ENCODE results near the gene SLC37A2. TPM values are rescaled to one million over a fixed set of nuclear protein-coding genes. Genes with fewer than 3 reads are reported as not detected.
"Not testable (repeated sequence)": the region's sequence is repeated elsewhere in the genome, so short reads cannot be mapped to it uniquely, and the experiment has no call there.

Gene SLC37A2
- total RNA-seq, 1 donor from 2014 or later = 0.70 TPM

DNA sequence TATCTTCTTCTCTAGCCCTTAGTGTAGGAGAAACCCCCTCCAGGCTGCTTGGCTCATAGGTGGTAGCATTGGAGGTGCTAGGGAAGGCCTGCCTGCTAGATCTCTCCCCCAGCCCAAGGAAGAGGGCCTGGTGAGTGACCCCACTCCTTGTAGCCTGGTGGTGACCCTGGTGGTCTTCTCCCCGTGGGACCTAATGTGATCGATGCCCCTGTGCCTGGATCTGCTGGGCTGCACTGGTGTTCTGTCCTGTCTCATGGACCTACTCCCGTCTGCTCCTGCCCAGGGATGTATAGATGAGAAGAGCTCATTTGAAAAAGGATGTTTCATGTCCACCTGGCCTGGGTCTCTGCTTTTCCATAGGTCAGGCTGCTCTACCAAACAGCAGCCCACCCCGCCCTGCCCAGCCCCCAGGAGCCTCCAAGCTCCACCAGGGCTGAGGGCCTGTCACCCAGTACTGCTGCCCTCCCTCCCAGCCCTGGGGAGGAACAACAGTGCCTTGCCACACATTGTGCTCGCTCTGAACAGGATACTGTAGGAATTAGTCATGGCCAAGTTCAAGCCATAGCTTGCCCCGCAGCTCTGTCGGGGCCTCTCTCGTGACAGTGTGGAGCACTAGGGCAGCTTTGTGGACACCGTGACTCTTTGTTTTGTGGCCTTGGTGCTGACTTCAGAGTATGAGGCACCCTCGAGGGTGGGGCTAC is 19.7 kb downstream of the SLC37A2 start:
- peak; percentile 12 for DNase-seq (ENCODE audit: extremely low read depth, low read depth, low spot score)

DNA sequence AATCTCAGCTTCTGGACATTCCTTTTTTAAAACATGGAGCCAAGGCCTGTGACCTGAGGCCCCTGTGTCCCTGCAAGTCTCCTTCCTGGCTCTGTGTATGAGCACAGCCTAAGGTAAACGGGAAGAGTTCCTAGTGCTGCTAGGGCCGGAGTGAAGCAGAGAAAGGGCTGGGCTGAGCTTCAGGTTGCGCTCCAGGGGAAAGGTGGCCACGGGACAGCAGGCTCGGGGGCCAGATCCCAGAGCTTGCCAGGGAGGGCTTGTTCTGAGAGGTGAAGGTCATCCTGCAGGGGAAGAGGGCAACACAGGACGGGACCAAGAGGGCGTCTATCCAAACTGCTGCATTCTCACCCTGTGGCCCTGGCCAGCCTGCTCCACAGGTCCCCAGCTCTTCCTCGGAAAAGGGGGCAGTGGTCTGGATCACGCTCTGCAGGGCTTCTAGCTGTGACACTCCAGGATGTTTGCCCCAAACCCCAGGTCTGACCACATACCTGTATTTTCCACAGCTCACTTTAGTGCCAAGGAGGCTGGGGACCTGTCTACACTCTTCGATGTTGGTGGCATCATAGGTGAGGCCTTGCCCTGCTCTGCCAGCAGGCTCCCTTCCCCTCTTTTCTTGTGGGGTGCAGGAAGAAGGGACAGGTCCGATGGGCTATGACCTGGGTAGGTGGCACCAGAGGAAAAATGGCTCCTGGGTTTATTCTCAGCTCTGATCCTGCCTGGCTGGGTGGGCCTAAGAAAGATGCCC is 20.4 kb downstream of the SLC37A2 start:
- DNase-seq (ENCODE audit: extremely low read depth, low read depth, low spot score) = no peak

DNA sequence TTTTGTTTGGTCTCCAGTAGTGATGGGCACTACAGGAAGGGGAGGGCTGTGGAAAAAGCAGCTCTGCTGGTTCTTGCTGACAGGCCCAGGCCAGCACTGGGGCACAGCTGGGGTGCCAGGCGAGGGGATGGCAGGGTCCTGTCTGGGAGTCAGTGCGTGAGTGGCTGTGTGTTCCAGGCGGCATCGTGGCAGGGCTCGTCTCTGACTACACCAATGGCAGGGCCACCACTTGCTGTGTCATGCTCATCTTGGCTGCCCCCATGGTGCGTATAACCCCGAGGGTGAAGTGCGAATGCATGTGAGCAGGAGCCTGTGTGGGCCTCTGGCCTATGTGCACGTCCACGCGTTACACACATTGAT is 20.9 kb downstream of the SLC37A2 start:
- no peak for DNase-seq (ENCODE audit: extremely low read depth, low read depth, low spot score)

DNA sequence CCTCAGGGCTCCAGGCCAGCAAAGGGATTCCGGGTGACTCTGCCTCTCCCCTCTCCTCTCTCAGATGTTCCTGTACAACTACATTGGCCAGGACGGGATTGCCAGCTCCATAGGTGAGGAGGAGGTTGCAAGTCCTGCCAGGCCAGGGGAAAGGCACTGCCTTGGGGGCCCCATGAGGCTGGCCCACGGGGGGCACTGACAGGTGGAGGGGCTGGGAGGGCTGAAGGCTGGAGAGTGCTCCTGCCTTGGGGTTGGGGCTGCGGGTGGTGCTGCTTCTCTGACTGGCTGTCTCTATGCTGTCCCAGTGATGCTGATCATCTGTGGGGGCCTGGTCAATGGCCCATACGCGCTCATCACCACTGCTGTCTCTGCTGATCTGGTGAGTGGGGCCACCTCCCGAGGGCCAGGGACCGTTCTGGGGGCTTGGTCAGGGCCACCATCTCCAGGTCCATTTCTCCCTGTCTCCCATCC is 21.7 kb downstream of the SLC37A2 start:
- DNase-seq (ENCODE audit: extremely low read depth, low read depth, low spot score) = no peak

DNA sequence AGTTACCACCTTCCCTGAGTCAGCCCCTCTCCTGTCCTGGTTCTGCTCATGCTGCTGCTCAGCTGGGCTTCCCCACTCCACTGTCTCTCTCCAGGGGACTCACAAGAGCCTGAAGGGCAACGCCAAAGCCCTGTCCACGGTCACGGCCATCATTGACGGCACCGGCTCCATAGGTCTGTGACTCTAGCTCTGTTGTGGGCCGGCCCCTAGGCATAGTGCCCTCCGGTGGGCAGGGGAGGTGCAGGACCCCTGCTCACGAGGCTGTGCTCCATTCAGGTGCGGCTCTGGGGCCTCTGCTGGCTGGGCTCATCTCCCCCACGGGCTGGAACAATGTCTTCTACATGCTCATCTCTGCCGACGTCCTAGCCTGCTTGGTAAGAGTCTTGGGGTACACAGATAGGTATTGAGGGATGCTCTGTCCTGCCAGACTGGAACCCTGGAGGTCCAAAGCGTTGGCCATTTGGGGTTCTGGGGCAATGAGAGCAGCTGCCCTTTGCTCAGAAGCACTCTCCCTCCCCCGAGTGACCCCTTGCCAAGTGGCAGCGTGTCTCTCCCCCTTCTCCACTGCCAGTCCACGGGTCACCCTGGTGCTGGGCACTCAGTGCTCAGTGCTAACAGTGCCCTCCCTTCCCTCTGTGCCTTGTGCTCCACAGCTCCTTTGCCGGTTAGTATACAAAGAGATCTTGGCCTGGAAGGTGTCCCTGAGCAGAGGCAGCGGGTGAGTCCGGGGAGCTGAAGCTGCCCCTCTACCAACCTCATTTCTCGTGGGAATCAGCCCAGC is 22.4 kb downstream of the SLC37A2 start:
- no peak for DNase-seq (ENCODE audit: extremely low read depth, low read depth, low spot score)

DNA sequence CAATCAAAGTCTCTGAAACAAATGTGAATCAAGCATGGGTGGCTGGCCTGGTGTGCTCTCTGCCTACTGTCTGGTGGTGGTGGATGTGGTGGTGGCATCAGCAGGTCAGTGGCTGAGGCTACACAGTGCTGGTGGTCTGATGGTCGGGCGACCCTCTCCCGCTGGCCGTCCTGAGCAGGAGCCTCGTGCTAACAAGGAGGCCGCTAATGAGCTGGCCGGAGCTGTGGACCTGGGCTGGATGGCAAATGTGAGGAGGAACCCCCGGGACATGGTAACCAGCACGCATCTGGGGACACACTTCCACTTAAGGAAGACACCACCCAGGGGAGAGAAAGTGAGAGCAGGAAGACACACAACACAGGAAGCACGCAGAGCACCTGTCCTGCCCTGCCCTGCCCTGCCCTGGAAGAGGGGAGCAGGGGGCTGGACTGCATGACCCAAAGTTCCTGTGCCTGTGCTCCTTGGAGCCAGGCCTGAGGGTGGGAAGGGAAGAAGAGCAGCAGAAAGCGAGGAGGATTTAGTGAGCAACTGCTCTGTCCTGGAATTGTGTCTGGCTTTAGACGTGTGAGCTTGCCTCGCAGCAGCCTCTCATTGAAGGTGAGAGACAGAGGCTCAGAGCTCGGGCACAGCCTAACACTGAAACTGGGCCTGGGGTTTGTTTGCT is 23.7 kb downstream of the SLC37A2 start:
- DNase-seq (ENCODE audit: extremely low read depth, low read depth, low spot score) = no peak

DNA sequence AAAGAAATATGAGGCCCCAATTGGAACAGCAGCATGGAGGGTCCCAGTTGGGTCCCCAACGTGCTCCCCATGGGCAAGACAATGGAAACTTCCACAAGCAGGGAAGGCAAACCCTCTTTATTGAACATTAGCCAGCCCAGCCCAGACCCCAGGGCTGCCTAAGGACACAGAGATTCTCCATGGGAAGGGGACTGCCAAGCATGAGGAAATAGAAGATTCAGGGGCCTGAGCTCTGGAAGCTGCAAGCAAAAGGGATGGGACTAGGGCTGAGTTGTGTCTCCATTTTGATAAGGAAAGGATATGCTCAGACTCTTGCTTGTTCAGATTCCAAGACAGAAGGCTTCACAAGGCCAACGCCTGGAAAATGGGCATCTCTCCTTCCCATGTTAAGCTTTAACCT is 25.0 kb downstream of the SLC37A2 start:
- no peak for DNase-seq (ENCODE audit: extremely low read depth, low read depth, low spot score)

DNA sequence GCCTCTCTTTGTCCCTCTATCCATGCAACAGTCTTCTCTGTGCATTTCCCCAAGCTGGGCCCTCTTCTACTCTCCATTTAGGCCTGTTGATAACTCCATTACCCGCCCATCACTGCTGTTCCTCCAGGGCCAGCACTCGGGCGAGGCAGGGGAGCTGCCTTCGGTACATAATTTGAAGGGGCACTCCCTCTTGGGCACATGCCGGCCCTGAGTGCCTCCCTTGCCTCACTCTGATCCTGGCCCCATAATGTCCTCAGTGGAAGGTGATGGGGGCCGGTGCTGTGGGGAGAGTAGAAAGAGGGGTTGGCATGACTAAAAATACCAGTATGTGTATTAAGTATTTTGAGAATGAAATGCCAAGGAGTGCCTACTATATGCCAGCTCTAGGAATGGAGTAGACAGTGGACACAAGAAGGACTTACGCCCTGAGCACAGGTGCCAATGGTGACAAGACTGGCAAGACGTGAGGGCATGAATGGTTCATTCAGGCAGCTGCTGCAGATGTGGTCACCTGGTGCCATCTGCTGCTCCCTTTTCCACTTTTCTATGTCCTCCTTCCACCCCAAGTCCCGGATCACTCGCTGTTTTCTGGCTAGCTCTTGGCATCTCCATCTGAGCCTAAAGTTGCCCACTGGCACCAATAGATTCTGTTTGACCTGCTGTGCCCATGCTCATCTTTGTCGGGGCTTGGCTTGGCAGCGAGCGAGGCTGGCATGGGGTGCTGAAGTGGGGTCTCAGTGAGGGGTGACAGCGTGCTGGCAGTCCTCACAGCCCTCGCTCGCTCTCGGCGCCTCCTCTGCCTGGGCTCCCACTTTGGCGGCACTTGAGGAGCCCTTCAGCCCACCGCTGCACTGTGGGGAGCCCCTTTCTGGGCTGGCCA is 25.7 kb downstream of the SLC37A2 start:
- DNase-seq (ENCODE audit: extremely low read depth, low read depth, low spot score) = no peak

DNA sequence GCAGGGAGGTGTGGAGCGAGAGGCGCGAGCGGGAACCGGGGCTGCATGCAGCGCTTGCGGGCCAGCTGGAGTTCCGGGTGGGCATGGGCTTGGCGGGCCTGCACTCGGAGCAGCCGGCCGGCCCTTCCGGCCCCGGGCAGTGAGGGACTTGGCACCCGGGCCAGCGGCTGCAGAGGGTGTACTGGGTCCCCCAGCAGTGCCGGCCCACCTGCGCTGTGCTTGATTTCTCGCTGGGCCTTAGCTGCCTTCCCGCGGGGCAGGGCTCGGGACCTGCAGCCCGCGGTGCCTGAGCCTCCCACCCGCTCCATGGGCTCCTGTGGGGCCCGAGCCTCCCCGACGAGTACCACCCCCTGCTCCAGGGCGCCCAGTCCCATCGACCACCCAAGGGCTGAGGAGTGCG is 26.4 kb downstream of the SLC37A2 start:
- DNase-seq (ENCODE audit: extremely low read depth, low read depth, low spot score) = not testable (repeated sequence)

DNA sequence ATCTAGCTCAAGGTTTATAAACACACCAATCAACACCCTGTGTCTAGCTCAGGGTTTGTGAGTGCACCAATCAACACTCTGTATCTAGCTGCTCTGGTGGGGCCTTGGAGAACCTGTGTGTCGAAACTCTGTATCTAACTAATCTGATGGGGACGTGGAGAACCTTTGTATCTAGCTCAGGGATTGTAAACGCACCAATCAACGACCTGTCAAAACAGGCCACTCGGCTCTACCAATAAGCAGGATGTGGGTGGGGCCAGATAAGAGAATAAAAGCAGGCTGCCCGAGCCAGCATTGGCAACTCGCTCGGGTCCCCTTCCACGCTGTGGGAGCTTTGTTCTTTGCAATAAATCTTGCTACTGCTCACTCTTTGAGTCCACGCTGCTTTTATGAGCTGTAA is 27.0 kb downstream of the SLC37A2 start:
- not testable (repeated sequence) for DNase-seq (ENCODE audit: extremely low read depth, low read depth, low spot score)

DNA sequence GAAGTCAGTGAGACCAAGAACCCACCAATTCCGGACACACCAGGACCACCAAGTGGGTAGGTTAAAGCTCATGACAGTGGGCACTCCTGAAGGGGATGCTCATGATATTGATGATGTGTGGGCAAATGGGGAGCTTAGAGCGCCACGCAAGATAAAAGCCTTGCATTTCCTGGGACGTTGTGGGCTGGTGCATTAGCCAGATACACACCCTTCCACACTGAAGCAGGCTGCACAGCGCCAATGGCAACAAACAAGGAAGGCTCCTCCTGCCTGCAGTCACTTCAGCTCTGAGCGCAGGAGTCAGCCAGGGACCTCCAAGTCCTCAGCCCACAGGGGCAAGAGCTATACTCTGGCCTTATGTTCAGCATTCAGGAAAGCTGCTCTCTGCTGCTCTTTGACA is 27.7 kb downstream of the SLC37A2 start:
- DNase-seq (ENCODE audit: extremely low read depth, low read depth, low spot score) = no peak

DNA sequence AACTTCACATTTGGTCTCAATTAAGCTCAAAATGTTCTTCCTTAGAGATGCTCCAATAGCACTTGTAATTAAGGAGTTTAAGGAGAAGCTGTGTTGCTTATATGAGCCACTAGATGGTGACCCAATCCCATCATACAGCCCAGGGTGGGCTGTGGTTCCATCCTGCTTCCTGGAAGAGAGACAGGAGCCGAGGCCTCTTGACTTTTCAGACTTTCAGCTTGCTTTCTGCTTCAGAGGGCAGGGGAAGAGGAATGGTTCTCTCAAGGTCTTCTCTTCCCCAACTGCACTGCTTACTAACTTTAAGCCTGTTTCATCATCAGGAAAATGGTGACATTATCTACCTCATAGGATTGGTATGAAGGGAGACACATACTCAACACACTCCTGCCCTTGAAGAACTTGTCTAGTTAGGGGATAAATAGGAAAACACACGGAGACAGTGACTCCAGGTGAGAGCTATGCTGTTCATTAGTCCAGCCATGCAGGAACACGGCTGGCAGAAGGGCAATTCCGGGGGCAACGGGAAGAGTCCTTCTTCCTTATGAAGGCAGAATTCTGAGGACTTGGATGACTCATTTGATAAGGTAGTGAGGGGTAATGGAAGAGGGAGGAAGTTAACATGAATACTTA is 28.3 kb downstream of the SLC37A2 start:
- DNase-seq (ENCODE audit: extremely low read depth, low read depth, low spot score) = peak; percentile 47

DNA sequence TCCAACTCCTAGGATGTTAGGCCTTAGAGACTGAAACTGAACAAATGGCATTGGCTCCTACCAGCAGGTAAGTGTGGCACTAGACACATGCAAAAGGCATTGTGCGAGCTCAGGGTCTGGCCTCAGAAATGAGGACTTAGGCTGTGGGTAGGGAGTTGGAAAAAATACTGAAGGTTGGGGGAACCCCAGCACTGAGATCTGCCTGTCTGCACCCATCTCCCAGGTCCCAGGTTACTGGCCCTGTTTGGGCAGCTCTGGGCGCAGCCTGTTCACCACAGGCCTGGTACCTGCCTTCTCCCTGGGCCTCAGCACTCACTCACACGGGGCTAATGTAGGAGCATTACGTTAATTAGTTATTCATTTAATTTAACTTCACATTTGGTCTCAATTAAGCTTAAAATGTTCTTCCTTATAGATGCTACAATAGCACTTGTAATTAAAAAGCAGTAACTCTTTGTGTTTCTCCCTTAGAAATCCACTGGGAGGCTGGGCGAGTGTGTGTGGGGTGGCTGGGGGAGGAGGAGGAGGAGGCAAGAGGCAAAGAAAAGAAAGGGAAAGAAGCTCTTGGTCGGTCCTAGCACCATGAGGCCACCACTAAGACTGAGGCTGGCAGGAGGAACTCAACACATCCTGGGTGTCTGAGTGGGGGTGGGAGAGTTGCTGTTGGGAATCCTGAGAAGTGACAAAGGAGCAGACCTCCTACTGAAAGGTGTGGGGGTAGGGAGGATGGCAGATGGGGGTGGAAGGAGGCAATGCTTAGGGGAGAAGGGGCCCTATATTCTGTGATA is 29.0 kb downstream of the SLC37A2 start:
- no peak for DNase-seq (ENCODE audit: extremely low read depth, low read depth, low spot score)

DNA sequence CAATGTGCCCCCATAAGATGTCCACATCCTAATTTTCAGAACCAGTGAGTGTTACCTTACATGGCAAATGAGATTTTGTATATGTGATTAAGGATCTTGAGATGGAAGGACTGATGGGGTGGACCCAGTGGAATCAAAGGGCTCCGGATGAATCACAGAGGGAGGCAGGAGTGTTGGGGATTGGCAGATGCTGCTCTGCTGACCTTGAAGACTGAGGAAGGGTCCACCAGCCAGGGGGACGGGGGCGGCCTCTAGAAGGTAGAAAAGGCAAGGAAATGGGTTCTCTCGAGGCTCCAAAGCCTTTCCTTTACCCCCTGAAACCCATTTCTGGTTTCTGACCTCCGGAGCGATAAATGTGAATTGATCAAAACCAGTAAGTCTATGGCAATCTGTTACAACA is 29.6 kb downstream of the SLC37A2 start:
- no peak for DNase-seq (ENCODE audit: extremely low read depth, low read depth, low spot score)

DNA sequence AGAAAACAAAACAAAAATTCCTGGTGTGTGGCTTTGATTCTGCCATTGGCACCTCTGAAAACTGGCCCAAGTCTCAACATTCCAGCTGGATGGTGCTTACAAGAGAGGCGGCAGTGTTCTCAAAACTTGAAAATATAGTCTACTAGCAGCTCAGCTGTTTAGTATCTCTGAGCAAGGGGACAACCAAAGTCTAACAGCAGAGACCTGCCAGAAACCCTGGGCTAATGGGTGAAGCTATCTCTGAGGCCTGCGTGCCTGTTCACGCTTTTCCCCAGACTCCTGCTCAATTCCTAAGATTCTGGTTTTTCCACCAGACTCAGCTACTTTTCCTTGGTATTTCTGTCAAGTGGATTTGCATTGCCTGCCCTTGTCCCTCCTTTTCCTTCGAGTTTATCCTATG is 30.4 kb downstream of the SLC37A2 start:
- no peak for DNase-seq (ENCODE audit: extremely low read depth, low read depth, low spot score)

DNA sequence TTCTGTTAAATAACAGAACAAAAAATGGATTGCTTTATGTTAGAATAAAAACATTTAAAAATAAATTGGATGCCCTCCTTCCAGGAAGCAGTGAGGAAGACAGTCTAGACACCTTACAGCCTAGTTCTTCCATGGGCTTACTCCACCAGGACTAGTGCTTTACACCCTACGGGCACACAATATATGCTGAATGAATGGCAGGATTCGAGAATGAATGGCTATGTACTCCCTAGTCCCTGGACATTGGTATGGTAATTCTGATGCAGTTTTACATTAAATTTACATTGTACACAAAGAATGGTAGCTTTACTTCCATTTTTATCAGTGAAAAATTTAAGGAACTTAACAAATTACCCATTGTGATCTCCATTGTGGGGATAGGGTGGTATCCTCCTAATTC is 31.6 kb downstream of the SLC37A2 start:
- DNase-seq (ENCODE audit: extremely low read depth, low read depth, low spot score) = no peak

DNA sequence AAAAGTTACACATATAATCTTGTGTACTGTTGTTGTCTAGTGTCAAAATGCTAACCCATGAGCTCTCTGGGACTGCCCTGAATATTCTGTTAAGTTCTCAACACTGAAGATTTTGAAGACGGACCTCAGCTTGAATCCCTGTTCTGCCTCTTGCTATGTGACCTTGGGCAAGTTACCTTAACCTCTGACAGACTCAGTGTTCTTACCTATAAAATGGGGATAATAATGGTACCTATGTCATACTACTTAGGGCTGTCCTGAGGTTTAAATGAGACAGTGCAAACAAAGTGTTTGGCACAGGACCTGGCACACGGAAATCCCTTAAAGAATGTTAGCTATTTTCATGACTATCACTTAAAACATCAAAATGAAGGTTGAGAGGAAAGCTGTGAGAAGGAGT is 37.0 kb downstream of the SLC37A2 start:
- DNase-seq (ENCODE audit: extremely low read depth, low read depth, low spot score) = no peak

DNA sequence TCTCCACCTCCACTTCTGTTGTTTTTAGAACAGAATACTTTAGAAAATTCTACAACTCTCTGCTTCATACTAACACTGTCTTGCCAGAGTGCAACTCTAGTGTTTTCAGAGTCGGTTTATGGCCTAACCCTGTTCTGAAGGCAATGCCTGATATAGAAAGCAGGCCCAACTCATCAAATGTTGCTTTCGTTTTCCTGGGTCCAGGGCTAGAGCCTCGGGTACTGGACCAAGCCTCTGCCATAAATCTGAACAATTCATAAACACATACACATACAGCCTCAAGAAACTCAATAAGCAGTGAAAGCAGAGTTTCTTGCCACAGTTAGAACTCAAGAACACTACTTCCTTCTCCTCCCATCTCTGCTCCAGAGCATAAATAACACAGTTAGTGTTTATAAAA is 38.5 kb downstream of the SLC37A2 start:
- no peak for DNase-seq (ENCODE audit: extremely low read depth, low read depth, low spot score)

DNA sequence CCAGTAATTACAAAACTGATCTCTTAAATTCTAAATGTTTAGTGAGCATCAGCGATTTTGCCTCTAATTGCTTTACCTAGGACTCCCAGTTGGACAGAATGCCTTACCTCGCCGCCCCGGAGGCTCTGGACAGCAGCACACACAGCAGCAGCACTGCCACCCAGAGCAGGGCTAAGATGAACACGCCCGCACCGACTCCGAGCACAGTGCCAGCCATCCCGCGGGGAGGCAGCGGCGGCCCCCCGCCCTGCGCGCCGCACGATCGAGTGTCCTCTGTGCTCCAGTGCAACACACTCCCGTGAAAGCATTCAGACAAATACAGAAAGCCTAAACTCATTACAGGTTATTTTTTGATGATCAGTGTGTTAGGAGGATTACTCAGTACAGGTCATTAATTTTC is 38.9 kb downstream of the SLC37A2 start:
- no peak for DNase-seq (ENCODE audit: extremely low read depth, low read depth, low spot score)

All from glomerular endothelial cell (primary cell).